T-cell (primary cell): ENCODE measurements around the gene ASB5. TPM values are rescaled to one million over a fixed set of nuclear protein-coding genes. Genes with fewer than 3 reads are reported as not detected.
A peak's percentile ranks its signal among the peaks of the same experiment; 100 is the strongest.

Experiments used
- ATAC-seq, 4 experiments: fragments of 200-7000 bp in 3 of 4; fragments of 150-1000 bp in 1 of 4; cut with Tn5 transposase; replicated peaks in 1 of 4; 1 replicate in 3 of 4; 2 replicates in 1 of 4; pipeline ENCODE4 v1.10.0; 2021; ENCODE audit warnings: moderate library complexity in 3 of 4, mild to moderate bottlenecking in 2 of 4, moderate number of reproducible peaks in 1 of 4
- CTCF ChIA-PET, 2 donors: fragments of 300-600 bp; sonication (Branson Sonifier 250); formaldehyde crosslinking; loops; one replicate each; lab custom pipeline; 2022; ENCODE audit warnings: antibody characterized with exemption in 2 of 2; lab: Charles Lee
- POLR2A ChIA-PET, 2 donors: fragments of 300-600 bp; sonication (Branson Sonifier 250); formaldehyde crosslinking; loops; one replicate each; lab custom pipeline; 2022; ENCODE audit warnings: antibody characterized with exemption in 2 of 2; lab: Charles Lee
- DNase-seq, 35 experiments: peaks; one replicate each; pipeline versions ENCODE4 v3.0.0 to v3.0.0-alpha.2; 2013 to 2023
- H3K27ac ChIP-seq: one replicate; pipeline ENCODE4 v1.5.1; 2013; ENCODE audit warnings: low read length
- H3K27me3 ChIP-seq, 2 experiments: replicated peaks in 1 of 2; 1 replicate in 1 of 2; 2 replicates in 1 of 2; pipeline versions ENCODE4 v1.6.1 to v1.7.0; 2013; ENCODE audit warnings: low read length in 1 of 2, mixed read lengths in 1 of 2; ENCODE audit not compliant: control insufficient read depth in 2 of 2, insufficient read depth in 2 of 2; ENCODE audit errors: extremely low read depth in 1 of 2
- H3K36me3 ChIP-seq, 2 donors: 1 replicate in 1 of 2; 2 replicates in 1 of 2; pipeline versions ENCODE4 v1.6.1 to v1.7.0; 2013; ENCODE audit warnings: low read length in 1 of 2; ENCODE audit not compliant: control insufficient read depth in 2 of 2, insufficient read depth in 1 of 2; ENCODE audit errors: extremely low read depth in 1 of 2
- H3K4me1 ChIP-seq, 2 experiments: 1 replicate in 1 of 2; 2 replicates in 1 of 2; pipeline versions ENCODE4 v1.6.1 to v1.7.0; 2013; ENCODE audit warnings: low read length in 2 of 2, mixed read lengths in 1 of 2; ENCODE audit not compliant: insufficient read depth in 2 of 2, control insufficient read depth in 1 of 2; ENCODE audit errors: extremely low read depth in 1 of 2
- H3K4me3 ChIP-seq, 2 donors: 1 replicate in 1 of 2; 2 replicates in 1 of 2; pipeline versions ENCODE4 v1.5.1 to v1.7.0; 2013; ENCODE audit warnings: mild to moderate bottlenecking in 2 of 2, low read length in 1 of 2, moderate library complexity in 1 of 2; ENCODE audit not compliant: control insufficient read depth in 1 of 2; ENCODE audit errors: extremely low read depth in 1 of 2
- H3K9me3 ChIP-seq: 2 replicates; pipeline ENCODE4 v1.7.0; 2013
- H3K27ac Mint-ChIP-seq, 2 donors: one replicate each; pipeline ENCODE4 v1.8.0; 2020 to 2021; ENCODE audit warnings: mild to moderate bottlenecking in 2 of 2, mixed read lengths in 2 of 2
- H3K27me3 Mint-ChIP-seq, 2 donors: one replicate each; pipeline ENCODE4 v1.8.0; 2021 to 2022; ENCODE audit warnings: mixed read lengths in 2 of 2
- H3K36me3 Mint-ChIP-seq: one replicate; pipeline ENCODE4 v1.8.0; 2021; ENCODE audit warnings: mixed read lengths
- H3K4me1 Mint-ChIP-seq, 3 donors: one replicate each; pipeline ENCODE4 v1.8.0; 2020 to 2022; ENCODE audit warnings: mixed read lengths in 3 of 3, mild to moderate bottlenecking in 1 of 3
- H3K4me3 Mint-ChIP-seq, 3 donors: one replicate each; pipeline ENCODE4 v1.8.0; 2020 to 2022; ENCODE audit warnings: mild to moderate bottlenecking in 3 of 3, mixed read lengths in 3 of 3, moderate library complexity in 3 of 3
- H3K9me3 Mint-ChIP-seq, 3 donors: one replicate each; pipeline ENCODE4 v1.8.0; 2020 to 2022; ENCODE audit warnings: mixed read lengths in 3 of 3
- WGBS: methylation state at CpG from one replicate; pipeline ENCODE4 v1.1.5; 2013; ENCODE audit warnings: missing lambda C conversion rate; ENCODE audit not compliant: insufficient coverage; 5-methylcytosine and 5-hydroxymethylcytosine counted together
- total RNA-seq, 35 experiments: library from RNA in 6 of 35; stranded (reverse) in 6 of 35; fragments of 120-200 nt in 1 of 35; gene quantifications; one replicate each; pipeline versions ENCODE4 v1.2.1 to v1.2.4 and lab custom pipeline; 2013 to 2026

The ASB5 gene
- total RNA-seq, 5 donors from 2014 or later (not counting 1 experiment from before 2014, with no cell fraction given): not detected

- Histone ChIP-seq H3K27ac (no peak overlapping the region), H3K4me3 (no peak overlapping the region), H3K4me1 (no peaks in the 10 kb centered on the region), H3K27me3 (peaks cover 0 to 17% of the 10 kb centered on the region in 2 experiments), H3K36me3 (no peaks in the 10 kb centered on the region), H3K9me3 (no peaks in the 10 kb centered on the region)
- 95% methylated on average over 2 of the region's 6 CpGs for WGBS
- POLR2A ChIA-PET: interaction anchor here (0.6 kb wide), 3 partner anchors 25 to 1851 kb away, joined by 3 to 4 read pairs (median 3); no protein-coding TSS in a partner anchor
- peaks cover 27 to 49% of the 10 kb centered on the region in 2 donors for H3K27me3 Mint-ChIP-seq
- CTCF ChIA-PET: no interaction called here
- no peaks in the 10 kb centered on the region for H3K36me3 Mint-ChIP-seq
- H3K4me3 Mint-ChIP-seq: no peak overlapping the region
- DNase-seq (no peak), ATAC-seq (no peak)
- H3K4me1 Mint-ChIP-seq: no peaks in the 10 kb centered on the region
- no peak overlapping the region for H3K27ac Mint-ChIP-seq
- H3K9me3 Mint-ChIP-seq: no peaks in the 10 kb centered on the region
Observed at GRCh38 chr4:176306837-176307665, 38.0 kb upstream of the ASB5 start.

GRCh38 chr4:176303938-176304337 lies 34.9 kb upstream of the ASB5 start:
- Mint-ChIP-seq H3K27ac (peak overlapping the region in 1 of 2 donors; percentile 77), H3K27me3 (peaks cover 30 to 45% of the 10 kb centered on the region in 2 donors), H3K36me3 (no peaks in the 10 kb centered on the region), H3K4me1 (no peaks in the 10 kb centered on the region), H3K9me3 (no peaks in the 10 kb centered on the region), H3K4me3 (no peak overlapping the region)
- ChIA-PET POLR2A (no interaction called here), CTCF (no interaction called here)
- Histone ChIP-seq H3K27me3 (peaks cover 0 to 19% of the 10 kb centered on the region in 2 experiments), H3K9me3 (no peaks in the 10 kb centered on the region), H3K27ac (no peak overlapping the region), H3K4me1 (no peaks in the 10 kb centered on the region), H3K36me3 (no peaks in the 10 kb centered on the region), H3K4me3 (no peak overlapping the region)
- DNase-seq (no peak), ATAC-seq (no peak)
- 20% methylated on average over 1 of the region's 1 CpG for WGBS

- Mint-ChIP-seq H3K4me1 (no peaks in the 10 kb centered on the region), H3K9me3 (no peaks in the 10 kb centered on the region), H3K27me3 (peaks cover 28 to 39% of the 10 kb centered on the region in 2 donors), H3K4me3 (no peak overlapping the region), H3K27ac (no peak overlapping the region), H3K36me3 (no peaks in the 10 kb centered on the region)
- CTCF ChIA-PET: interaction anchor here in 1 of 2 donors (0.5 kb wide), 3 partner anchors 36 to 170 kb away, joined by 3 to 5 read pairs (median 5); no protein-coding TSS in a partner anchor
- H3K27me3 ChIP-seq: peaks cover 0 to 22% of the 10 kb centered on the region in 2 experiments
- H3K4me1 ChIP-seq: no peaks in the 10 kb centered on the region
- H3K4me3 ChIP-seq: no peak overlapping the region
- H3K36me3 ChIP-seq: no peaks in the 10 kb centered on the region
- no peak for ATAC-seq
- no peak for DNase-seq
- POLR2A ChIA-PET: no interaction called here
- no peak overlapping the region for H3K27ac ChIP-seq
- no peaks in the 10 kb centered on the region for H3K9me3 ChIP-seq
- no CpG with 5 or more reads among the region's 2 CpGs for WGBS
Observed at GRCh38 chr4:176302283-176303275, 33.6 kb upstream of the ASB5 start.

- Mint-ChIP-seq H3K4me3 (no peak overlapping the region), H3K36me3 (no peaks in the 10 kb centered on the region), H3K4me1 (no peaks in the 10 kb centered on the region), H3K9me3 (no peaks in the 10 kb centered on the region), H3K27me3 (peaks cover 21 to 25% of the 10 kb centered on the region in 2 donors), H3K27ac (no peak overlapping the region)
- ATAC-seq: no peak
- no peak for DNase-seq
- no peaks in the 10 kb centered on the region for H3K36me3 ChIP-seq
- H3K27me3 ChIP-seq: peaks cover 0 to 18% of the 10 kb centered on the region in 2 experiments
- no peaks in the 10 kb centered on the region for H3K9me3 ChIP-seq
- H3K4me1 ChIP-seq: no peaks in the 10 kb centered on the region
- no peak overlapping the region for H3K27ac ChIP-seq
- CTCF ChIA-PET: no interaction called here
- no peak overlapping the region for H3K4me3 ChIP-seq
- POLR2A ChIA-PET: no interaction called here
Observed at GRCh38 chr4:176300565-176300964, 31.5 kb upstream of the ASB5 start.

- ChIA-PET POLR2A (no interaction called here), CTCF (no interaction called here)
- H3K4me1 ChIP-seq: no peaks in the 10 kb centered on the region
- DNase-seq (no peak), ATAC-seq (no peak)
- H3K27me3 ChIP-seq: peaks cover 0 to 17% of the 10 kb centered on the region in 2 experiments
- H3K9me3 ChIP-seq: no peaks in the 10 kb centered on the region
- no peak overlapping the region for H3K4me3 ChIP-seq
- H3K27ac ChIP-seq: no peak overlapping the region
- H3K4me1 Mint-ChIP-seq: no peaks in the 10 kb centered on the region
- no peak overlapping the region for H3K27ac Mint-ChIP-seq
- WGBS: 90% methylated on average over 9 of the region's 9 CpGs
- no peaks in the 10 kb centered on the region for H3K36me3 ChIP-seq
- H3K27me3 Mint-ChIP-seq: peaks cover 16 to 21% of the 10 kb centered on the region in 2 donors
- H3K36me3 Mint-ChIP-seq: no peaks in the 10 kb centered on the region
- H3K4me3 Mint-ChIP-seq: no peak overlapping the region
- no peaks in the 10 kb centered on the region for H3K9me3 Mint-ChIP-seq
Observed at GRCh38 chr4:176300036-176300435, 31.0 kb upstream of the ASB5 start.

GRCh38 chr4:176298664-176299063 lies 29.6 kb upstream of the ASB5 start:
- DNase-seq (no peak), ATAC-seq (no peak)
- Mint-ChIP-seq H3K27me3 (peaks cover 8 to 9% of the 10 kb centered on the region in 2 donors), H3K9me3 (no peaks in the 10 kb centered on the region), H3K4me1 (no peaks in the 10 kb centered on the region), H3K36me3 (no peaks in the 10 kb centered on the region), H3K4me3 (no peak overlapping the region), H3K27ac (no peak overlapping the region)
- Histone ChIP-seq H3K36me3 (no peaks in the 10 kb centered on the region), H3K27ac (no peak overlapping the region), H3K4me3 (no peak overlapping the region), H3K4me1 (no peaks in the 10 kb centered on the region), H3K27me3 (peaks cover 0 to 11% of the 10 kb centered on the region in 2 experiments), H3K9me3 (no peaks in the 10 kb centered on the region)
- ChIA-PET CTCF (no interaction called here), POLR2A (no interaction called here)
- 87% methylated on average over 3 of the region's 6 CpGs for WGBS
